HG03139 (cell line): ENCODE results near the gene SERPINE1.

Source experiments
- ATAC-seq: cut with Tn5 transposase; IDR thresholded peaks from one replicate; pipeline ENCODE4 v1.9.1; 2021; ENCODE audit not compliant: unreplicated experiment

Gene SERPINE1

GRCh38 chr7:101166909-101167644 lies 40.2 kb downstream of the SERPINE1 start:
- no peak for ATAC-seq

- ATAC-seq = no peak
Observed at GRCh38 chr7:101167645-101168411, 40.9 kb downstream of the SERPINE1 start.

DNA sequence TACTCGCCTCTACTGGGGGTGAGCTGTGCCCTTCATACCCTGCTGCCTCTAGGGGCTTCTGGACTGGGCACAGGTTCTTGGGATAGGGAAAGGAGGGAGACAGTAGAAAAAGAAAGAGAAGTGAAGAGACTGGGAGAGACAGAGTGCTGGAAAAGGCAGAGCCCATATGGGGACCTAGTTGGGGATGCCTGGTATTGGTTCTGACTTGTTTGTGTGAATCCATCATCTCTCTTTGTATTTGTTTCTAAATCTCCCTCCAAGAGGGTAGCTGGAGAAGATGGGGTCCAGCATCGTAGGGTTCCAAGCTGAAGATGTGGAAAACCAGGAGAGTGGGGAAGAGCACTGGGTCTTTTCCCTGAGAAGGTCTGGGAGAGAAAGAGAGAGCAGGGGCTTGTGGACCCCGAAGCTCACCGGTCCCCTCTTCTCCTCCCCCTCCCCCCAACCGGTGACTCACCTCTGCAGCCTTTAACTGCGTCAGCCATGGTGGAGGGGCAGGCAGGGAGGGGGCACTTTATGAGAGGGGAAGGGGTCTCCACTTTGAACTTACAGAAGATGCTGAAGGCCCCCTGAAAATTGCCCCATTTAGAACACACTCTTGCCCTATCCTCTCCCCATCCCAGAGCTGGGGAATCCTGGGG lies 41.6 kb downstream of the SERPINE1 start:
- ATAC-seq = no peak

DNA sequence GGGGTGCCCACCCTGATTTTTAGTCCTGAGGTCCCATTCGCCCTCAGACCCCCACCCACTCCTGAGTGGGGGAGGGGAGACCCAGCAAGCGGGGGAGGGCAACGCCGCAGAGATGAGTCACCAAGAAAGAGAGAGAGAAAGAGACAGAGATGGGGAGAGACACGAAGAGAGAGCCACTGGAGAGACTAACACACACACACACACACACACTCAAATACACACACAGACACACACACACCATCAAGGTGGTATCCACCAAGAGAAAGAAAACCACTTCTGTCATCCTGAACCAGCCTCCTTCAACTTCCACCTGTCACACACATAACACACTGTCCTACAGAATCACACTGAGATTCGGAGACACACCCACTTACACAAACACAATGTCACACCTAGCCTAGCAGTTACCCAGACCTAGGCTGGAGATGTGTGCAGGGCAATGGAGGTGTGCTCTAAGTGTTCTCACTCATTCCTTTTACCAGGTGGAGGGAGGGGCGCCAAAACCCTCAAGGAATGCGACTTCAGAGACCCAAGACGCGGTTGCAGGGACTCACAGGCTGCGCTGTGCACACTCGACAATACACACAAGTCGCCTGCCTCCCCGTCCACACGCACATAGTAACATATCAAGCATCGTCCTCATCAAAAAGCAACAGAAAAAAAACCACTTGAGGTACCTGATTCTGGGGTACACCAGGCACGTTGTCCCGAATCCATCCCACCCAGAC lies 42.4 kb downstream of the SERPINE1 start:
- ATAC-seq = no peak

DNA sequence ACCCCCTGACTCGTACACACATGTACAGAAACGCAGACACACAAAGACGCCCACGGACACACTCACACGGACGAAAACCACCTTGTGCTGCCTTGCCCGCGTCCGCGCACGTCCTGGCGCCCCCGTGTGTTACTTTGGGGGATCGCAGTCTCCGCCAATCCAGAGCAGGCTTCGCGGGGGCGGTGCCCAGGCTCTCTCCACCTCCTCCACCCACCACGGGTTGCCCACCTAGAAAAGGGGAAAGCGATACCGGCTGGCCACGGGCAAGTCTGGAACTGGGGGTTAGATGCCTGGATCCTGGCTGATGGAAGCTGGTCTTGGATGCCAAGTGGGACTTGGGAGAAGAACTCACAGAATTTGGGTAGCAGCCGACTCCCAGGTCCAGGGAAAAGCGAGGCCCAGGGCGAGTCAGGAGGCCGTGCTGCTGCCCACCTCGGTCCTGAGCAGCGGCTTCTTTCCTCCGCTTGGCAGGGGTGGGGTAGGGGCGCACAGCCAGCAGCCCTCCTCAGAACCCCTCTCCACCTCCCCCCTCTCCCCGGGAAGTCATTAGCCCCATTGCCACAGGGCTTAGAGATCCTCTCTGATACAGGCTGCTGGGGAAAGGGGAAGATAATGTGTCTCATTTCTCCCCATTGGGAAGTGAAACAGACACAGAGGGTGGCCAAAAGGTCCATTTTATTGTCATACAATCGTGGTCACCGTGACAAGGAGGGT lies 43.1 kb downstream of the SERPINE1 start:
- ATAC-seq = no peak

GRCh38 chr7:101170617-101171441 lies 43.9 kb downstream of the SERPINE1 start:
- no peak for ATAC-seq

DNA sequence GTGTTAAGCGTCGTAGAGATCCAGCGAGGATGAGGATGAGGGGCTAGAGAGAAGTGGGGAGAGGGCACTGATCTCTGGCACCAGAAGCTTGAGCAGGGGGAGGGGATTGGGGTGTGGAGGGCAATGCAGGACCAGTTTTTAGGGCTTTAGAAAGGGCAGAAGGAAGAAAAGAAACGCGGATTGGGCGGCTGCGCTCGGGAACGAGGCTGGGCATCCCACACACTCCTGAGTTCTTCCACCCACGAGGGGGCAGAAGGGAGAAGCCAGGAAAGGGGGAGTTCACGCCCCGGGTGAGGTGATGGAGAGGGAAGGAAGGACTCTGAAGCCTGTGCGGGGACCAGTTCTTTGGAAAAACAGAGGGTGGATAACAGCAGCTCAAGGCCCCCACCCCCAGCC lies 44.5 kb downstream of the SERPINE1 start:
- ATAC-seq = no peak

- no peak for ATAC-seq
Observed at GRCh38 chr7:101172005-101172853, 45.3 kb downstream of the SERPINE1 start.

DNA sequence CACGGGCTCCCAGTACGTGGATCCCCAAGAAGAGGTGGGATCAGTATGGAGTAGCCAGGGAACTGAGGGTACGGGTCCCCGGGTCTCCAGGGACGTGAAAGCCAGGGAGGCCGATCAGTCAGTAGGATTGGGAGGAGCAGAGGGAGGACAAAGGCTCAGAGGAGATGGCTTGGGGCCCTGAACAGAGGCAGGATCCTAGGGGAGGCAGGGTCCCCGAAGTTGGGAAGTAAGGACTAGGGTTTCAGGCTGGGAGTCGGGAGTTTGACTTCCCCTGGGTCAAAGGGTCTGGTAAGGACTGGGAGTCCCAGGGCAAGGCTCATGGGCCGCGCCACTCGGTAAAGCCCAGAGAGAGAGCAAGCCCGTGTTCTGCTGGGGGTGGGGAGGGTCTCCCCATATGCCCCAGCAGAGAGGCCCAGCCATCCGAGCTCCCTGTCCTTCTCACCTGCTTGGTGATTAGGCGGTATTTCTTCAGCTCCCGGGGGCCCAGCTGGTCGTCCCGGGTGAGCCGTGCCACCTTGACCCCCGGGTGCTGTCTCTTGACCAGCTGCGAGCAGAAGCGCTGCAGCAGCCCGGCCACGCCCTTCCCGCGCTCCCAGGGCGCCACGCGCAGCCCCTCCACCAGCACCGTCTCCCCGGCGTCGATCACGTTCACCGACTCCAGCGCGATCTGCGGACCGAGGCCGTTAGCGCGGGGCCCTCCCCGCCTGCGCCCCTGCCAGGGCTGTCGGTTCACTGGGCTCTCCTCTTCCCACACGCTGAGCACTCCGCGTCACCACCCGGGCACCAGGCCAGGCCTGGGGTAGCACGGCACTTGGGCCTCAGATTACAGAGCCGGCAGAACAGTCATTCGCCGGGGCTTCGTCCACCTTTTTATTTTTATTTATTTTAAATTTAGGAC lies 46.2 kb downstream of the SERPINE1 start:
- no peak for ATAC-seq

GRCh38 chr7:101173752-101174244 lies 46.9 kb downstream of the SERPINE1 start:
- no peak for ATAC-seq

DNA sequence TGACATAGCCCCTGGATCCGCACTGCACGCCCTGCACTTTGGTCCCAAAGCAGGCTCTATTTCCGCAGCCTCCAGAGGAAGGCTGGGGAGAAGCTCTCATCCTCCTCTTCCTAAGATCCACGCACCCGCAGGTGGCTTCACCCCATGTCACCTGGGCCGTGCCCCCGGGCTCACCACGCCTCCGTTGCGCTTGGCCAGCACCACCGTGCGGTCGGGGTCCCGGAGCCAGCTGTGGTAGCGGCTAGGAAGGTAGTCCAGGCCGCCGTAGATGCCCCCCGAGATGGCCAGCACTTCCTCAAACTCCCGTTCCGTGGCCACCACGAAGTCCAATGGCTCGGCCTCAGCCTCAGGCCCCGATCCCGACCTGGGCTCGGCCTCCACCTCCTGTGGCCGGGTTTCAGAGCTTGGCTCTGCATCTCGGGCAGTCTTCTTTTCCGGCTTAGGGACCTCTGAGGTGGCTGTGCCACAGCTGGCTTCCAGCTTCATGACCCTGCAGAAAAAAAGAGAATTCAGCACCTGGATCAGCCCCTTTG lies 47.5 kb downstream of the SERPINE1 start:
- ATAC-seq = no peak

GRCh38 chr7:101175664-101176063 lies 48.8 kb downstream of the SERPINE1 start:
- no peak for ATAC-seq

GRCh38 chr7:101177644-101178043 lies 50.7 kb downstream of the SERPINE1 start:
- no peak for ATAC-seq

DNA sequence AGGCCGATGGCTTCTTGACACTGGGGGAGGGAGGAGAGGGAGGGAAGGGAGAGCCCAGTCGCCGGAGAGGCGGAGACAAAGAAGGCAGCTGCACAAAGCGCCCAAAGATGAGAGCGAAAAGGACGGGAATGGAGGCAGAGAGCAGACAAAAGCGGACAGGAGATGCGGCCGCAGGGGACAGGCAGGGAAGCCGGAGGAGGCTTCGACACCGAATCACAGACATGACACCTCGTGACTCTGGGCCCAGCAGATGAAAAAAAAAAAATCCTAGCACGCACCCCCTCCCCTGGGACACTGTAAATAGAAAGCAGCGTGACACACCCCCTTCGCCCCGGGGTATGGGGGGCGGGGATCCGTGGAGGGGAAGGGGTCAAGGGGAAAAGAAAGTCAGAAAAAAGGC lies 52.2 kb downstream of the SERPINE1 start:
- ATAC-seq = no peak

GRCh38 chr7:101179713-101180112 lies 52.8 kb downstream of the SERPINE1 start:
- no peak for ATAC-seq

DNA sequence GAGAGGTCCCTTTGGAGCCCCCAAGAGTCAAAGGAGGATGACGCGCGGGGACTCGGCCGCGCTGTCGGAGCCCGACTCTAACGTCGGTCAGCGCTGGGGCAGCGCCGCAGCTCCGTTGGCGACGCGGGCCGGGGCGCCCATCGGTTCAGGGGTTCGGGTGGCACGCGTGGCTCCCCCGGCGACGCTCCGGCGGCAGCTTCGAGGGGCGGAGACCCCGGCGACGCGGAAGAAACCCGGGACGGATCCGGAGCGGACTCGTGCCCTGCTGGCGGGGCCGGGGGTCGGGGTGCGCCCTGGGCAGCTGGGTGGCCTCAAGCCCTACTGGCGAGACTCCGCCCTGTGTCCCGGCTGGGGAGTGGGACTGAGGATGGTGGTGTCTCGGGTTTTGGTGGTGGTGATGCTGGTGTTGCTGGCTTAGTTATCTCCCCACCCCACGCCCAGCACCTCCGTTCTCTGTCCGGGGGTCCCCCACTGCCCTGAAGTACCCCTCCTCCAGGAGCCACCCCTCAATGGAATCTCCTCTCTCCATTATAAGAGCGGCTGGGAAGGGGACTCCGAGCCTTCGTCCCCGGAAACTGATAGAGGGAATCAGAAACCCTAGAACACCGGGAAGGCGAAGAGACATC lies 53.3 kb downstream of the SERPINE1 start, which contains the start of gene NAT16:
Gene NAT16 (minus strand): TSS at position 164 of the 626 bp plus-strand sequence. CDS start 5,486 bp downstream, outside the sequence.
- ATAC-seq = no peak
